H1 (cell line): ENCODE measurements around the gene AGAP1. TPM values are rescaled to one million over a fixed set of nuclear protein-coding genes. Genes with fewer than 3 reads are reported as not detected.

Experiments
- CTCF ChIA-PET: fragments of 300-600 bp; sonication (Branson Sonifier 250); formaldehyde crosslinking; loops from one replicate; lab custom pipeline; 2021; ENCODE audit not compliant: partially characterized antibody; lab: Charles Lee
- POLR2A ChIA-PET: fragments of 300-600 bp; sonication (Branson Sonifier 250); formaldehyde crosslinking; loops from one replicate; lab custom pipeline; 2021; ENCODE audit warnings: inconsistent platforms; ENCODE audit not compliant: partially characterized antibody; lab: Charles Lee
- DNase-seq, 2 experiments: peaks; one replicate each; pipeline versions ENCODE4 v3.0.0 to v3.0.0-alpha.2; 2010 to 2022; ENCODE audit warnings: low spot score in 2 of 2, low read depth in 1 of 2, mixed read lengths in 1 of 2
- FAIRE-seq: peaks from 2 replicates; lab custom pipeline; 2011; peaks lifted over from hg19 to GRCh38; lab: Jason Lieb, UNC
- H2AFZ ChIP-seq: 2 replicates; pipeline ENCODE4 v1.8.1; 2012; ENCODE audit warnings: low read length, inconsistent platforms
- H2AK5ac ChIP-seq: 2 replicates; pipeline ENCODE4 v1.6.1; 2013; ENCODE audit warnings: low read depth, low read length
- H2BK120ac ChIP-seq: replicated peaks from 2 replicates; pipeline ENCODE3; 2013; ENCODE audit warnings: low read depth, low read length, inconsistent platforms
- H2BK12ac ChIP-seq: 2 replicates; pipeline ENCODE4 v1.6.1; 2013; ENCODE audit warnings: low read depth, low read length
- H2BK15ac ChIP-seq: 2 replicates; pipeline ENCODE4 v1.6.1; 2013; ENCODE audit warnings: low read length
- H2BK20ac ChIP-seq: 2 replicates; pipeline ENCODE4 v1.6.1; 2013; ENCODE audit warnings: low read length
- H2BK5ac ChIP-seq: 2 replicates; pipeline ENCODE4 v1.6.1; 2013; ENCODE audit warnings: low read depth, low read length
- H3K14ac ChIP-seq: 2 replicates; pipeline ENCODE4 v1.6.1; 2013; ENCODE audit warnings: inconsistent platforms; ENCODE audit not compliant: insufficient read length
- H3K18ac ChIP-seq: 2 replicates; pipeline ENCODE4 v1.6.1; 2013; ENCODE audit warnings: low read length; ENCODE audit errors: extremely low read depth
- H3K23ac ChIP-seq: 2 replicates; pipeline ENCODE4 v1.6.1; 2013; ENCODE audit warnings: inconsistent platforms; ENCODE audit not compliant: insufficient read length
- H3K23me2 ChIP-seq: 2 replicates; pipeline ENCODE4 v1.6.1; 2013; ENCODE audit warnings: low read depth, low read length
- H3K27ac ChIP-seq: 2 replicates; pipeline ENCODE4 v1.6.1; 2011; ENCODE audit warnings: low read depth, low read length, inconsistent platforms
- H3K27me3 ChIP-seq, 4 experiments: replicated peaks in 1 of 4; 1 replicate in 1 of 4; 2 replicates in 3 of 4; pipeline versions ENCODE4 v1.6.1 to v1.8.1; 2011 to 2013; ENCODE audit warnings: low read length in 3 of 4, mild to moderate bottlenecking in 3 of 4, inconsistent platforms in 2 of 4, mixed read lengths in 2 of 4, moderate library complexity in 1 of 4; ENCODE audit not compliant: control insufficient read depth in 3 of 4, insufficient read depth in 3 of 4; ENCODE audit errors: extremely low read depth in 1 of 4
- H3K36me3 ChIP-seq, 4 experiments: 2 replicates each; pipeline versions ENCODE4 v1.6.1 to v1.8.1; 2011 to 2013; ENCODE audit warnings: mild to moderate bottlenecking in 4 of 4, low read length in 3 of 4, moderate library complexity in 2 of 4, control low read depth in 1 of 4, inconsistent platforms in 1 of 4; ENCODE audit not compliant: insufficient read depth in 4 of 4, control insufficient read depth in 2 of 4
- H3K4ac ChIP-seq: replicated peaks from 2 replicates; pipeline ENCODE3; 2013; ENCODE audit warnings: low read length, low read depth, mixed read lengths, inconsistent platforms; ENCODE audit not compliant: insufficient read length
- H3K4me1 ChIP-seq, 4 experiments: replicated peaks in 1 of 4; 1 replicate in 1 of 4; 2 replicates in 3 of 4; pipeline versions ENCODE4 v1.6.1 to v1.8.1; 2011 to 2013; ENCODE audit warnings: low read length in 3 of 4, inconsistent platforms in 2 of 4, mixed read lengths in 1 of 4; ENCODE audit not compliant: insufficient read depth in 4 of 4, control insufficient read depth in 3 of 4
- H3K4me2 ChIP-seq, 2 experiments: 2 replicates each; pipeline versions ENCODE4 v1.6.1 to v1.8.1; 2011 to 2013; ENCODE audit warnings: low read depth in 2 of 2, low read length in 2 of 2, control low read depth in 1 of 2, inconsistent platforms in 1 of 2, mild to moderate bottlenecking in 1 of 2; ENCODE audit not compliant: insufficient read depth in 1 of 2
- H3K4me3 ChIP-seq, 4 experiments: fragments of 200-600, 300-600 bp in 1 of 4; sonication (generic), shearing (Covaris generic), sonication (Bioruptor Twin) in 1 of 4; 2 replicates each; pipeline versions ENCODE4 v1.5.1 to v1.8.1; 2011 to 2016; ENCODE audit warnings: low read length in 4 of 4, low read depth in 3 of 4, control low read depth in 2 of 4, inconsistent platforms in 2 of 4, mild to moderate bottlenecking in 2 of 4, mixed read lengths in 1 of 4, moderate library complexity in 1 of 4; ENCODE audit not compliant: insufficient read depth in 2 of 4; ENCODE audit errors: extremely low read depth in 1 of 4
- H3K56ac ChIP-seq: replicated peaks from 2 replicates; pipeline ENCODE3; 2013; ENCODE audit warnings: low read depth, mild to moderate bottlenecking, mixed read lengths, low read length, inconsistent platforms; ENCODE audit not compliant: insufficient read length
- H3K79me1 ChIP-seq: 2 replicates; pipeline ENCODE4 v1.6.1; 2013; ENCODE audit warnings: low read depth, low read length, control low read depth
- H3K79me2 ChIP-seq, 2 experiments: 2 replicates each; pipeline versions ENCODE4 v1.6.1 to v1.8.1; 2012 to 2013; ENCODE audit warnings: low read length in 2 of 2, mild to moderate bottlenecking in 2 of 2, inconsistent platforms in 1 of 2; ENCODE audit not compliant: insufficient read depth in 2 of 2, control insufficient read depth in 1 of 2
- H3K9ac ChIP-seq, 4 experiments: replicated peaks in 1 of 4; 1 replicate in 1 of 4; 2 replicates in 3 of 4; pipeline versions ENCODE4 v1.6.1 to v1.8.1; 2011 to 2013; ENCODE audit warnings: low read depth in 3 of 4, low read length in 3 of 4, control low read depth in 2 of 4, mild to moderate bottlenecking in 2 of 4, moderate library complexity in 2 of 4, inconsistent platforms in 1 of 4; ENCODE audit errors: extremely low read depth in 1 of 4
- H3K9me3 ChIP-seq, 2 experiments: 2 replicates each; pipeline versions ENCODE4 v1.6.1 to v1.8.1; 2012 to 2013; ENCODE audit warnings: mild to moderate bottlenecking in 2 of 2, moderate library complexity in 2 of 2, control low read depth in 1 of 2, inconsistent platforms in 1 of 2, low read depth in 1 of 2, low read length in 1 of 2, mixed read lengths in 1 of 2; ENCODE audit not compliant: insufficient read depth in 2 of 2
- H4K20me1 ChIP-seq, 2 experiments: replicated peaks in 1 of 2; 2 replicates each; pipeline versions ENCODE3 to v1.8.1; 2011 to 2013; ENCODE audit warnings: inconsistent platforms in 2 of 2, low read length in 2 of 2, mild to moderate bottlenecking in 1 of 2; ENCODE audit not compliant: insufficient read depth in 2 of 2, control insufficient read depth in 1 of 2
- H4K5ac ChIP-seq: 2 replicates; pipeline ENCODE4 v1.6.1; 2013; ENCODE audit warnings: low read length, low read depth, mixed read lengths, inconsistent platforms; ENCODE audit not compliant: insufficient read length
- H4K8ac ChIP-seq: 2 replicates; pipeline ENCODE4 v1.8.0; 2013; ENCODE audit warnings: mild to moderate bottlenecking, moderate library complexity, low read length, inconsistent platforms; ENCODE audit not compliant: insufficient read depth; ENCODE audit errors: extremely low read depth
- H4K91ac ChIP-seq: replicated peaks from 2 replicates; pipeline ENCODE3; 2013; ENCODE audit warnings: low read length, mixed read lengths, inconsistent platforms; ENCODE audit not compliant: insufficient read length
- HDAC6 ChIP-seq: IDR thresholded peaks from one replicate; pipeline ENCODE4 v1.7.1; 2012; ENCODE audit warnings: low read depth, mild to moderate bottlenecking, inconsistent platforms, low read length, moderate library complexity
- SRF ChIP-seq: IDR thresholded peaks from 2 replicates; pipeline ENCODE4 v1.6.1; 2011; ENCODE audit warnings: mild to moderate bottlenecking, low read depth, low read length, moderate library complexity
- TBP ChIP-seq: IDR thresholded peaks from 2 replicates; pipeline ENCODE4 v1.6.1; 2011; ENCODE audit warnings: low read depth, low read length, improper control_type of control experiment
- WGBS, 2 experiments: shearing (Covaris generic) in 1 of 2; methylation state at CpG; one replicate each; pipeline versions ENCODE4 v1.1.6 to v1.1.7; 2013 to 2015; ENCODE audit warnings: low lambda C conversion rate in 2 of 2, mixed read lengths in 2 of 2, inconsistent platforms in 1 of 2, low coverage in 1 of 2, missing lambda C conversion rate in 1 of 2; ENCODE audit not compliant: insufficient replicate concordance in 2 of 2, insufficient coverage in 1 of 2, insufficient read length in 1 of 2; ENCODE audit errors: extremely low coverage in 1 of 2, missing lambda C conversion rate in 1 of 2; 5-methylcytosine and 5-hydroxymethylcytosine counted together
- polyA plus RNA-seq, 7 experiments: library from polyadenylated mRNA; depleted of rRNA in 3 of 7; stranded (reverse) in 5 of 7; unstranded in 2 of 7; fragments of >200 nt in 5 of 7; fragments of 200-250 nt in 2 of 7; gene quantifications; 1 replicate in 5 of 7; 2 replicates in 1 of 7; 4 replicates in 1 of 7; pipeline versions ENCODE4 v1.2.1 to v1.2.3, GENCODE V29; 2011 to 2013; ENCODE audit warnings: missing spikeins in 2 of 7, mixed read lengths in 2 of 7
- total RNA-seq: library from RNA; stranded (reverse); fragmentation: NEBNext Ultra II Directional; extraction: Animal tissue kit (Norgen Biotek cat#: 25700); gene quantifications from 2 replicates; pipeline ENCODE4 v1.2.1, GENCODE V29; 2021

The AGAP1 gene
- total and polyA plus RNA-seq, 2 of the 8 experiments (the other 6 are each of a cell fraction or from before 2014, with no cell fraction given) = 18.1 to 39.4 TPM

- H2BK12ac ChIP-seq = no peak overlapping the region
- ChIA-PET CTCF (interaction anchor here (0.6 to 4.0 kb wide), 12 partner anchors 13 to 196 kb away, joined by 3 to 25 read pairs (median 3); no protein-coding TSS in a partner anchor), POLR2A (interaction anchor here (1.9 kb wide), 1 partner anchor 44 kb away, joined by 5 read pairs; no protein-coding TSS in a partner anchor)
- H4K20me1 ChIP-seq = peaks cover 2 to 38% of the 10 kb centered on the region in 2 experiments
- H4K8ac ChIP-seq = peak overlapping the region; percentile 72
- H2BK120ac ChIP-seq = no peak overlapping the region
- FAIRE-seq = no peak
- H3K56ac ChIP-seq = no peak overlapping the region
- H3K23me2 ChIP-seq = no peaks in the 10 kb centered on the region
- H3K4ac ChIP-seq = no peak overlapping the region
- WGBS, 2 experiments = 91% methylated on average over 19 of the region's 19 CpGs; no CpG with 5 or more reads in 1 of the 2 experiments
- DNase-seq = no peak
- H3K14ac ChIP-seq = no peak overlapping the region
- H2AK5ac ChIP-seq = no peak overlapping the region
- H3K27me3 ChIP-seq = no peaks in the 10 kb centered on the region
- H3K79me2 ChIP-seq = peaks cover 0 to 85% of the 10 kb centered on the region in 2 experiments; a peak in 2 of 4 replicates
- no peak overlapping the region for H3K4me3 ChIP-seq
- H3K36me3 ChIP-seq = no peaks in the 10 kb centered on the region
- peaks cover 0 to 14% (median 4%) of the 10 kb centered on the region in 4 experiments; a peak in 3 of 7 replicates for H3K4me1 ChIP-seq
- H3K4me2 ChIP-seq = no peak overlapping the region
- TF ChIP-seq HDAC6 = no peak
- no peak for TF ChIP-seq SRF
- no peak for TF ChIP-seq TBP
- H2BK20ac ChIP-seq = no peak overlapping the region
- H3K23ac ChIP-seq = no peak overlapping the region
- H3K9me3 ChIP-seq = no peaks in the 10 kb centered on the region
- H4K91ac ChIP-seq = no peak overlapping the region
- peaks cover 20% of the 10 kb centered on the region for H3K79me1 ChIP-seq
- no peak overlapping the region for H3K18ac ChIP-seq
- H3K27ac ChIP-seq = no peak overlapping the region
- H2AFZ ChIP-seq = no peak overlapping the region
- H4K5ac ChIP-seq = no peak overlapping the region
- H2BK15ac ChIP-seq = no peak overlapping the region
- peak overlapping the region; percentile 37 for H2BK5ac ChIP-seq
- H3K9ac ChIP-seq = no peak overlapping the region
These were observed 56.0 kb downstream of the AGAP1 start for GRCh38 chr2:235549735-235550377.
